ENCODE results near the gene RNPC3. TPM values are rescaled to one million over a fixed set of nuclear protein-coding genes. Genes with fewer than 3 reads are reported as not detected.

Gene RNPC3
- total and polyA plus RNA-seq, 2 experiments from 2014 or later: 13.4 to 38.2 TPM

DNA sequence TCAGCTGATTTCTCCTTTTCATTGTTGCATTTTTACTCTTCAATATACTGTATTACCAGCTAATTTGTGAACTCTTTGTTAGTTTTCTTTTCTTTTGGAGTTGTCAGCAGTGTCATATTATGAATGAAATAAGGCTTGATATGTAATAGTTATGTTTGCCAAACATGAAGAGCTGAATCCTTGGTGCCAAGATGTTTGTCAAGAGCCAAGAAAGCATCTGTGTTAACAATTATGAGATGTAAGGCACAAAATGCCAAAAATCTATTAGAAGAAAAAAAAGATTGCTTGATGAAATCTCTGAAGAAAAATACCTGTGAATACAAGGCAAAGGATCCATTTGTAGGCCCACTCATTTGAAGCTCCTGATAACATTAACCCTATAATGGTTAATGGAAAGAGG, 48.4 kb upstream of the RNPC3 start (continued):
- TF ChIP-seq, protein P1, sequence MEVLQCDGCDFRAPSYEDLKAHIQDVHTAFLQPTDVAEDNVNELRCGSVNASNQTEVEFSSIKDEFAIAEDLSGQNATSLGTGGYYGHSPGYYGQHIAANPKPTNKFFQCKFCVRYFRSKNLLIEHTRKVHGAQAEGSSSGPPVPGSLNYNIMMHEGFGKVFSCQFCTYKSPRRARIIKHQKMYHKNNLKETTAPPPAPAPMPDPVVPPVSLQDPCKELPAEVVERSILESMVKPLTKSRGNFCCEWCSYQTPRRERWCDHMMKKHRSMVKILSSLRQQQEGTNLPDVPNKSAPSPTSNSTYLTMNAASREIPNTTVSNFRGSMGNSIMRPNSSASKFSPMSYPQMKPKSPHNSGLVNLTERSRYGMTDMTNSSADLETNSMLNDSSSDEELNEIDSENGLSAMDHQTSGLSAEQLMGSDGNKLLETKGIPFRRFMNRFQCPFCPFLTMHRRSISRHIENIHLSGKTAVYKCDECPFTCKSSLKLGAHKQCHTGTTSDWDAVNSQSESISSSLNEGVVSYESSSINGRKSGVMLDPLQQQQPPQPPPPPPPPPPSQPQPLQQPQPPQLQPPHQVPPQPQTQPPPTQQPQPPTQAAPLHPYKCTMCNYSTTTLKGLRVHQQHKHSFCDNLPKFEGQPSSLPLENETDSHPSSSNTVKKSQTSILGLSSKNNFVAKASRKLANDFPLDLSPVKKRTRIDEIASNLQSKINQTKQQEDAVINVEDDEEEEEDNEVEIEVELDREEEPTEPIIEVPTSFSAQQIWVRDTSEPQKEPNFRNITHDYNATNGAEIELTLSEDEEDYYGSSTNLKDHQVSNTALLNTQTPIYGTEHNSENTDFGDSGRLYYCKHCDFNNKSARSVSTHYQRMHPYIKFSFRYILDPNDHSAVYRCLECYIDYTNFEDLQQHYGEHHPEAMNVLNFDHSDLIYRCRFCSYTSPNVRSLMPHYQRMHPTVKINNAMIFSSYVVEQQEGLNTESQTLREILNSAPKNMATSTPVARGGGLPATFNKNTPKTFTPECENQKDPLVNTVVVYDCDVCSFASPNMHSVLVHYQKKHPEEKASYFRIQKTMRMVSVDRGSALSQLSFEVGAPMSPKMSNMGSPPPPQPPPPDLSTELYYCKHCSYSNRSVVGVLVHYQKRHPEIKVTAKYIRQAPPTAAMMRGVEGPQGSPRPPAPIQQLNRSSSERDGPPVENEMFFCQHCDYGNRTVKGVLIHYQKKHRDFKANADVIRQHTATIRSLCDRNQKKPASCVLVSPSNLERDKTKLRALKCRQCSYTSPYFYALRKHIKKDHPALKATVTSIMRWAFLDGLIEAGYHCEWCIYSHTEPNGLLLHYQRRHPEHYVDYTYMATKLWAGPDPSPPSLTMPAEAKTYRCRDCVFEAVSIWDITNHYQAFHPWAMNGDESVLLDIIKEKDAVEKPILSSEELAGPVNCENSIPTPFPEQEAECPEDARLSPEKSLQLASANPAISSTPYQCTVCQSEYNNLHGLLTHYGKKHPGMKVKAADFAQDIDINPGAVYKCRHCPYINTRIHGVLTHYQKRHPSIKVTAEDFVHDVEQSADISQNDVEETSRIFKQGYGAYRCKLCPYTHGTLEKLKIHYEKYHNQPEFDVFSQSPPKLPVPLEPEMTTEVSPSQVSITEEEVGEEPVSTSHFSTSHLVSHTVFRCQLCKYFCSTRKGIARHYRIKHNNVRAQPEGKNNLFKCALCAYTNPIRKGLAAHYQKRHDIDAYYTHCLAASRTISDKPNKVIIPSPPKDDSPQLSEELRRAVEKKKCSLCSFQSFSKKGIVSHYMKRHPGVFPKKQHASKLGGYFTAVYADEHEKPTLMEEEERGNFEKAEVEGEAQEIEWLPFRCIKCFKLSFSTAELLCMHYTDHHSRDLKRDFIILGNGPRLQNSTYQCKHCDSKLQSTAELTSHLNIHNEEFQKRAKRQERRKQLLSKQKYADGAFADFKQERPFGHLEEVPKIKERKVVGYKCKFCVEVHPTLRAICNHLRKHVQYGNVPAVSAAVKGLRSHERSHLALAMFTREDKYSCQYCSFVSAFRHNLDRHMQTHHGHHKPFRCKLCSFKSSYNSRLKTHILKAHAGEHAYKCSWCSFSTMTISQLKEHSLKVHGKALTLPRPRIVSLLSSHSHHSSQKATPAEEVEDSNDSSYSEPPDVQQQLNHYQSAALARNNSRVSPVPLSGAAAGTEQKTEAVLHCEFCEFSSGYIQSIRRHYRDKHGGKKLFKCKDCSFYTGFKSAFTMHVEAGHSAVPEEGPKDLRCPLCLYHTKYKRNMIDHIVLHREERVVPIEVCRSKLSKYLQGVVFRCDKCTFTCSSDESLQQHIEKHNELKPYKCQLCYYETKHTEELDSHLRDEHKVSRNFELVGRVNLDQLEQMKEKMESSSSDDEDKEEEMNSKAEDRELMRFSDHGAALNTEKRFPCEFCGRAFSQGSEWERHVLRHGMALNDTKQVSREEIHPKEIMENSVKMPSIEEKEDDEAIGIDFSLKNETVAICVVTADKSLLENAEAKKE (CRISPR knock-in tag; IDR thresholded peaks at IDR 0.05): no peak
- TF ChIP-seq JUNB (IDR thresholded peaks at IDR 0.05; ENCODE audit: unreplicated experiment) (no peak), STAT1 (IDR thresholded peaks at IDR 0.05; ENCODE audit: unreplicated experiment) (no peak), EZH2 (IDR thresholded peaks at IDR 0.05; ENCODE audit: low read depth, unreplicated experiment) (no peak), EZH2phosphoT487 (IDR thresholded peaks at IDR 0.05; ENCODE audit: unreplicated experiment) (no peak), ZNF114 (CRISPR knock-in tag; IDR thresholded peaks at IDR 0.05) (no peak)
- TF ChIP-seq, protein P2, sequence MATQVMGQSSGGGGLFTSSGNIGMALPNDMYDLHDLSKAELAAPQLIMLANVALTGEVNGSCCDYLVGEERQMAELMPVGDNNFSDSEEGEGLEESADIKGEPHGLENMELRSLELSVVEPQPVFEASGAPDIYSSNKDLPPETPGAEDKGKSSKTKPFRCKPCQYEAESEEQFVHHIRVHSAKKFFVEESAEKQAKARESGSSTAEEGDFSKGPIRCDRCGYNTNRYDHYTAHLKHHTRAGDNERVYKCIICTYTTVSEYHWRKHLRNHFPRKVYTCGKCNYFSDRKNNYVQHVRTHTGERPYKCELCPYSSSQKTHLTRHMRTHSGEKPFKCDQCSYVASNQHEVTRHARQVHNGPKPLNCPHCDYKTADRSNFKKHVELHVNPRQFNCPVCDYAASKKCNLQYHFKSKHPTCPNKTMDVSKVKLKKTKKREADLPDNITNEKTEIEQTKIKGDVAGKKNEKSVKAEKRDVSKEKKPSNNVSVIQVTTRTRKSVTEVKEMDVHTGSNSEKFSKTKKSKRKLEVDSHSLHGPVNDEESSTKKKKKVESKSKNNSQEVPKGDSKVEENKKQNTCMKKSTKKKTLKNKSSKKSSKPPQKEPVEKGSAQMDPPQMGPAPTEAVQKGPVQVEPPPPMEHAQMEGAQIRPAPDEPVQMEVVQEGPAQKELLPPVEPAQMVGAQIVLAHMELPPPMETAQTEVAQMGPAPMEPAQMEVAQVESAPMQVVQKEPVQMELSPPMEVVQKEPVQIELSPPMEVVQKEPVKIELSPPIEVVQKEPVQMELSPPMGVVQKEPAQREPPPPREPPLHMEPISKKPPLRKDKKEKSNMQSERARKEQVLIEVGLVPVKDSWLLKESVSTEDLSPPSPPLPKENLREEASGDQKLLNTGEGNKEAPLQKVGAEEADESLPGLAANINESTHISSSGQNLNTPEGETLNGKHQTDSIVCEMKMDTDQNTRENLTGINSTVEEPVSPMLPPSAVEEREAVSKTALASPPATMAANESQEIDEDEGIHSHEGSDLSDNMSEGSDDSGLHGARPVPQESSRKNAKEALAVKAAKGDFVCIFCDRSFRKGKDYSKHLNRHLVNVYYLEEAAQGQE (IDR thresholded peaks at IDR 0.05; ENCODE audit: unreplicated experiment): no peak
